ENCODE results near the gene MRPL23. TPM values are rescaled to one million over a fixed set of nuclear protein-coding genes. Genes with fewer than 3 reads are reported as not detected.

MRPL23 gene
- total RNA-seq, 1 donor from 2014 or later = 26.9 TPM

DNA sequence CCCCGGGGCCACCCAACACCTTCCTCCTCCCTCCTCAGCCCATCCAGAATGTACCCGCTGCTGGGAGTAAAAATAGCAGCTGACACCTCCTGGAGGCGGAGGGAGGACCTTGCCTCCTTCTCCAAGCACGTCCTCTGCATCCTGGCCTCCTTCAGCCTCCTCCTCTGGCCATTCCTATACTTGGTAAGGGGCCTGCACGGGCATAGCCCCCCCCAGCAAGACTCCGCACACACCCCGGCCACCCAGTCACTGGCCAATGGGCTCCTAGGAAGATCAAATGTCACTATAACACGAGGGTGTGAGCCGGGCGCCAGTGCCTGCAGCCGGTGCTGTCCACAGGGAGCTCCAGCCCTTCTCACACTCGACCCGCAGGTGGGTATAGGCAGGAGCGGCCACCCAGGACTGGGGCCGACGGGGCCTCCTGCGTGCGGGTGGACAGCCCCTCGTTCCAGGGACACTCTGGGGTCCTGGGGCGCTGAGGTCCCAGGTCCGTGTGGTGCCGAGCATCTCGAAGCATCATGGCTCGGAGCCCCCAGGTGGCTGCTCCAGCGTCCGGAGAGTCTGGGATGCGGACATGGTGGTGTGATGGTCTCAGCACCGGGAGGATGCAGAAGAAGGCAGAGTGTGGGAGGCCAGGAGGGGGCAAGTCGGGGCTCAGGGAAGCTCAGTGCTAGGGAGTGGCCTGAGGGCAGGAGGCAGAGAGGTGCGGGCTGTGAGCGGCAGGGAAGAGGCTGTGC lies 27.6 kb upstream of the MRPL23 start, which contains the start of gene TNNT3:
TSS of gene TNNT3 (plus strand) at position 313 of the 737 bp plus-strand sequence. CDS start 3,172 bp downstream, outside the sequence.
- peaks cover 2% of the 10 kb centered on the region for H3K27me3 ChIP-seq (ENCODE audit: insufficient read depth, low read length)
- no peaks in the 10 kb centered on the region for H3K4me1 ChIP-seq (ENCODE audit: insufficient read depth, low read length)
- H3K79me2 ChIP-seq (ENCODE audit: insufficient read depth, low read length) = no peaks in the 10 kb centered on the region
- Mint-ChIP-seq H3K36me3 (ENCODE audit: low read depth, unreplicated experiment) (no peaks in the 10 kb centered on the region), H3K9me3 (ENCODE audit: unreplicated experiment) (no peaks in the 10 kb centered on the region), H3K27me3 (ENCODE audit: low read depth, unreplicated experiment) (peaks cover 14% of the 10 kb centered on the region), H3K27ac (ENCODE audit: unreplicated experiment) (no peak within 1 kb of the TSS), H3K4me1 (ENCODE audit: low read depth, unreplicated experiment) (peaks cover 4% of the 10 kb centered on the region), H3K4me3 (ENCODE audit: unreplicated experiment) (no peak within 1 kb of the TSS)
- DNase-seq (ENCODE audit: low read depth) (no peak), FAIRE-seq (no peak)
- H3K4me2 ChIP-seq (ENCODE audit: low read length) = no peak within 1 kb of the TSS
- H3K36me3 ChIP-seq (ENCODE audit: insufficient read depth, low read length) = no peaks in the 10 kb centered on the region
- H3K9me3 ChIP-seq (ENCODE audit: insufficient read depth, low read depth, low read length) = no peaks in the 10 kb centered on the region
- no peak within 1 kb of the TSS for H3K4me3 ChIP-seq (ENCODE audit: insufficient read depth, low read depth, low read length)
- TF ChIP-seq, protein P1, sequence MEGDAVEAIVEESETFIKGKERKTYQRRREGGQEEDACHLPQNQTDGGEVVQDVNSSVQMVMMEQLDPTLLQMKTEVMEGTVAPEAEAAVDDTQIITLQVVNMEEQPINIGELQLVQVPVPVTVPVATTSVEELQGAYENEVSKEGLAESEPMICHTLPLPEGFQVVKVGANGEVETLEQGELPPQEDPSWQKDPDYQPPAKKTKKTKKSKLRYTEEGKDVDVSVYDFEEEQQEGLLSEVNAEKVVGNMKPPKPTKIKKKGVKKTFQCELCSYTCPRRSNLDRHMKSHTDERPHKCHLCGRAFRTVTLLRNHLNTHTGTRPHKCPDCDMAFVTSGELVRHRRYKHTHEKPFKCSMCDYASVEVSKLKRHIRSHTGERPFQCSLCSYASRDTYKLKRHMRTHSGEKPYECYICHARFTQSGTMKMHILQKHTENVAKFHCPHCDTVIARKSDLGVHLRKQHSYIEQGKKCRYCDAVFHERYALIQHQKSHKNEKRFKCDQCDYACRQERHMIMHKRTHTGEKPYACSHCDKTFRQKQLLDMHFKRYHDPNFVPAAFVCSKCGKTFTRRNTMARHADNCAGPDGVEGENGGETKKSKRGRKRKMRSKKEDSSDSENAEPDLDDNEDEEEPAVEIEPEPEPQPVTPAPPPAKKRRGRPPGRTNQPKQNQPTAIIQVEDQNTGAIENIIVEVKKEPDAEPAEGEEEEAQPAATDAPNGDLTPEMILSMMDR (IDR thresholded peaks at IDR 0.05; ENCODE audit: insufficient read depth, low read depth, low read length) = no peak
- no peak for TF ChIP-seq EZH2 (IDR thresholded peaks at IDR 0.05; ENCODE audit: insufficient read depth, low read length)
- no peak within 1 kb of the TSS for H2AFZ ChIP-seq (ENCODE audit: low read depth, low read length)
- no peaks in the 10 kb centered on the region for H4K20me1 ChIP-seq (ENCODE audit: insufficient read depth, low read length)
- no peak within 1 kb of the TSS for H3K27ac ChIP-seq (ENCODE audit: low read depth, low read length)
- H3K9ac ChIP-seq (ENCODE audit: low read length) = no peak within 1 kb of the TSS

DNA sequence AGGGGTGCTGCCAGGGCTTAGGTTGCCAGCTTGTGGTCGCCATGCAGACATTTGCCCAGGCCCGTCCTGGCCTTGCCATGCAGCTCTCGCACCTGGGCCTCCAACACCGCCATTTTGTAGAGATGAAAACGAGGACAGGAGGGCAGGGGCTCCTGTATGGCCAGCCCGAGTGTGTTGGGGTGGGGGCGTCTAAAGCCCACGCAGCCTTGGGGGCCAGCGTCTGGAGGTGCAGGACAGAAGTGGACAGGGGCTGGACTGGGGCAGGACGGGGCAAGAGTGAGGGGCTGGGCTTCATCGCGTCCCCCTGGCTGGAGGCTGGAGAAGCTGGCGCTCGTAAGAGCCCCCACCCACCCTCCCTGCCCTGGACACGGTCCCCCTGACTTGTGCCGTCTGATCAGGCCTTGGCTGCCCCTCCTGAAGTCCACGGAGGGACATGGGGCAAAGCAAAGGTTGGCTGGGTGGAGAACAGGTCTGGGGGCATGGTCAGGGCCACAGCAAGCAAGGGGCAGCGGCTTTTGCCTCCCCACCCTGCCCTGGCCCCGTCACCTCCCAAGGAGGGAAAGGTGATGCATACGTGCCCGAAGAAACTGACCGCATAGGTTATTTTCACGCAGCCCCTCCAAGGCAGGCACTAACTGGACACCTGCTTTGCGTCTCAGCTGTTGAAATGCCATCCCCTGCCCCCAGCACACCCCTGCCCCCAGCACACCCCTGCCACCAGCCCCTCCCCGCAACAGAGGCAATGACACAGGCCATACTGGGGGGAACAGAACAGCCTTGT lies 26.8 kb upstream of the MRPL23 start:
- no peak for FAIRE-seq
- Histone ChIP-seq H3K4me3 (ENCODE audit: insufficient read depth, low read depth, low read length) (no peak overlapping the region), H3K27ac (ENCODE audit: low read depth, low read length) (no peak overlapping the region), H3K9ac (ENCODE audit: low read length) (no peak overlapping the region), H3K79me2 (ENCODE audit: insufficient read depth, low read length) (no peaks in the 10 kb centered on the region), H4K20me1 (ENCODE audit: insufficient read depth, low read length) (no peaks in the 10 kb centered on the region), H3K4me2 (ENCODE audit: low read length) (no peak overlapping the region), H3K27me3 (ENCODE audit: insufficient read depth, low read length) (peaks cover 2% of the 10 kb centered on the region), H3K9me3 (ENCODE audit: insufficient read depth, low read depth, low read length) (no peaks in the 10 kb centered on the region), H2AFZ (ENCODE audit: low read depth, low read length) (no peak overlapping the region), H3K36me3 (ENCODE audit: insufficient read depth, low read length) (no peaks in the 10 kb centered on the region), H3K4me1 (ENCODE audit: insufficient read depth, low read length) (no peaks in the 10 kb centered on the region)
- no peak for TF ChIP-seq EZH2 (IDR thresholded peaks at IDR 0.05; ENCODE audit: insufficient read depth, low read length)
- TF ChIP-seq, protein P1 (IDR thresholded peaks at IDR 0.05; ENCODE audit: insufficient read depth, low read depth, low read length) = no peak
- H3K27me3 Mint-ChIP-seq (ENCODE audit: low read depth, unreplicated experiment) = peaks cover 14% of the 10 kb centered on the region
- DNase-seq (ENCODE audit: low read depth) = no peak
- no peaks in the 10 kb centered on the region for H3K36me3 Mint-ChIP-seq (ENCODE audit: low read depth, unreplicated experiment)
- H3K4me1 Mint-ChIP-seq (ENCODE audit: low read depth, unreplicated experiment) = peaks cover 4% of the 10 kb centered on the region
- H3K9me3 Mint-ChIP-seq (ENCODE audit: unreplicated experiment) = no peaks in the 10 kb centered on the region
- H3K4me3 Mint-ChIP-seq (ENCODE audit: unreplicated experiment) = no peak overlapping the region
- no peak overlapping the region for H3K27ac Mint-ChIP-seq (ENCODE audit: unreplicated experiment)

All from astrocyte (in vitro differentiated cells and primary cell).